ENCODE measurements around the gene HS1BP3. TPM values are rescaled to one million over a fixed set of nuclear protein-coding genes. Genes with fewer than 3 reads are reported as not detected.

Gene HS1BP3
- total and polyA plus RNA-seq, 2 of the 13 experiments (the other 11 are each of a cell fraction or from before 2014, with no cell fraction given): 15.2 to 22.0 TPM

GRCh38 chr2:20600756-20601325 lies 50.1 kb downstream of the HS1BP3 start (continued):
- TF ChIP-seq, protein P1, sequence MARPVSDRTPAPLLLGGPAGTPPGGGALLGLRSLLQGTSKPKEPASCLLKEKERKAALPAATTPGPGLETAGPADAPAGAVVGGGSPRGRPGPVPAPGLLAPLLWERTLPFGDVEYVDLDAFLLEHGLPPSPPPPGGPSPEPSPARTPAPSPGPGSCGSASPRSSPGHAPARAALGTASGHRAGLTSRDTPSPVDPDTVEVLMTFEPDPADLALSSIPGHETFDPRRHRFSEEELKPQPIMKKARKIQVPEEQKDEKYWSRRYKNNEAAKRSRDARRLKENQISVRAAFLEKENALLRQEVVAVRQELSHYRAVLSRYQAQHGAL (CRISPR knock-in tag; IDR thresholded peaks at IDR 0.05; ENCODE audit: not compliant biosample characterization): no peak
- TF ChIP-seq GATAD2A (CRISPR knock-in tag; IDR thresholded peaks at IDR 0.05) (0 out of 2 replicates have a peak, but pooled peaks have one; percentile 15), ZBTB25 (CRISPR knock-in tag; IDR thresholded peaks at IDR 0.05) (0 out of 2 replicates have a peak, but pooled peaks have one; percentile 2), RFX1 (IDR thresholded peaks at IDR 0.05) (no peak), STAG1 (CRISPR knock-in tag; IDR thresholded peaks at IDR 0.05) (peak; percentile 36; the same call in 1 of the 2 replicates)
- TF ChIP-seq, protein P2, sequence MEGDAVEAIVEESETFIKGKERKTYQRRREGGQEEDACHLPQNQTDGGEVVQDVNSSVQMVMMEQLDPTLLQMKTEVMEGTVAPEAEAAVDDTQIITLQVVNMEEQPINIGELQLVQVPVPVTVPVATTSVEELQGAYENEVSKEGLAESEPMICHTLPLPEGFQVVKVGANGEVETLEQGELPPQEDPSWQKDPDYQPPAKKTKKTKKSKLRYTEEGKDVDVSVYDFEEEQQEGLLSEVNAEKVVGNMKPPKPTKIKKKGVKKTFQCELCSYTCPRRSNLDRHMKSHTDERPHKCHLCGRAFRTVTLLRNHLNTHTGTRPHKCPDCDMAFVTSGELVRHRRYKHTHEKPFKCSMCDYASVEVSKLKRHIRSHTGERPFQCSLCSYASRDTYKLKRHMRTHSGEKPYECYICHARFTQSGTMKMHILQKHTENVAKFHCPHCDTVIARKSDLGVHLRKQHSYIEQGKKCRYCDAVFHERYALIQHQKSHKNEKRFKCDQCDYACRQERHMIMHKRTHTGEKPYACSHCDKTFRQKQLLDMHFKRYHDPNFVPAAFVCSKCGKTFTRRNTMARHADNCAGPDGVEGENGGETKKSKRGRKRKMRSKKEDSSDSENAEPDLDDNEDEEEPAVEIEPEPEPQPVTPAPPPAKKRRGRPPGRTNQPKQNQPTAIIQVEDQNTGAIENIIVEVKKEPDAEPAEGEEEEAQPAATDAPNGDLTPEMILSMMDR (CRISPR knock-in tag; IDR thresholded peaks at IDR 0.05): 0 out of 2 replicates have a peak, but pooled peaks have one; percentile 27

- peak overlapping the region; percentile 68 for H3K27ac ChIP-seq (ENCODE audit: extremely low read length, insufficient read depth, low read length)
- TF ChIP-seq EED (CRISPR knock-in tag; IDR thresholded peaks at IDR 0.05) (0 out of 2 replicates have a peak, but pooled peaks have one; percentile 41), ZNF713 (CRISPR knock-in tag; IDR thresholded peaks at IDR 0.05) (peak; percentile 65; the same call in 1 of the 2 replicates), ETV5 (CRISPR knock-in tag; IDR thresholded peaks at IDR 0.05; ENCODE audit: borderline replicate concordance) (0 out of 2 replicates have a peak, but pooled peaks have one; percentile 9), ARNT2 (CRISPR knock-in tag; IDR thresholded peaks at IDR 0.05; ENCODE audit: low read depth) (0 out of 2 replicates have a peak, but pooled peaks have one; percentile 56)
- TF ChIP-seq, protein P3, sequence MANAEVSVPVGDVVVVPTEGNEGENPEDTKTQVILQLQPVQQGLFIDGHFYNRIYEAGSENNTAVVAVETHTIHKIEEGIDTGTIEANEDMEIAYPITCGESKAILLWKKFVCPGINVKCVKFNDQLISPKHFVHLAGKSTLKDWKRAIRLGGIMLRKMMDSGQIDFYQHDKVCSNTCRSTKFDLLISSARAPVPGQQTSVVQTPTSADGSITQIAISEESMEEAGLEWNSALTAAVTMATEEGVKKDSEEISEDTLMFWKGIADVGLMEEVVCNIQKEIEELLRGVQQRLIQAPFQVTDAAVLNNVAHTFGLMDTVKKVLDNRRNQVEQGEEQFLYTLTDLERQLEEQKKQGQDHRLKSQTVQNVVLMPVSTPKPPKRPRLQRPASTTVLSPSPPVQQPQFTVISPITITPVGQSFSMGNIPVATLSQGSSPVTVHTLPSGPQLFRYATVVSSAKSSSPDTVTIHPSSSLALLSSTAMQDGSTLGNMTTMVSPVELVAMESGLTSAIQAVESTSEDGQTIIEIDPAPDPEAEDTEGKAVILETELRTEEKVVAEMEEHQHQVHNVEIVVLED (CRISPR knock-in tag; IDR thresholded peaks at IDR 0.05; ENCODE audit: borderline replicate concordance): no peak
Measured at GRCh38 chr2:20599861-20600461, 50.9 kb downstream of the HS1BP3 start.

More at GRCh38 chr2:20599861-20600461, 50.9 kb downstream of the HS1BP3 start:
- H3K79me2 ChIP-seq (ENCODE audit: insufficient read depth, low read length): peaks cover 22% of the 10 kb centered on the region
- intact Hi-C loops (cut with micrococcal nuclease; ENCODE audit: unreplicated experiment) (loop anchor here (1.0 to 10.0 kb wide), 2 partner anchors 35 to 405 kb away; no protein-coding TSS in a partner anchor), in situ Hi-C loops (cut with HindIII; ENCODE audit: extremely low pct_ligation_motif_present, low pct_unique_long_range_greater_than_20kb) (no loop called here)
- peaks cover 64% of the 10 kb centered on the region for H3K4me1 ChIP-seq (ENCODE audit: insufficient read depth, low read length)
- DNase-seq (ENCODE audit: low spot score) (no peak), FAIRE-seq (no peak), ATAC-seq (no peak)
- no peak overlapping the region for H3K4me3 ChIP-seq (replicated peaks in 1 of 3; ENCODE audit: insufficient read depth in 1 of 3, low read depth in 2 of 3, low read length in 3 of 3)
- ChIA-PET POLR2A (interaction anchor here (0.8 to 36.8 kb wide), 11 partner anchors 10 to 160 kb away, joined by 3 to 1537 read pairs (median 63); partner anchors contain the start of gene RHOB), CTCF (ENCODE audit: low intra/inter-chr PET ratio, low total read pairs) (interaction anchor here (1.1 to 2.2 kb wide), 3 partner anchors 18 to 157 kb away, joined by 6 to 18 read pairs (median 7); no protein-coding TSS in a partner anchor)
- WGBS (ENCODE audit: low lambda C conversion rate): 99% methylated on average over 9 of the region's 10 CpGs
- no peaks in the 10 kb centered on the region for H3K36me3 ChIP-seq (replicated peaks in 1 of 2; ENCODE audit: control insufficient read depth in 1 of 2, insufficient read depth in 2 of 2, low read length in 2 of 2)
- no peaks in the 10 kb centered on the region for H3K27me3 ChIP-seq (ENCODE audit: control insufficient read depth in 1 of 2, insufficient read depth in 2 of 2, low read length in 2 of 2)
- H3K9me3 ChIP-seq (ENCODE audit: low read length): no peaks in the 10 kb centered on the region
- no peak overlapping the region for H3K4me2 ChIP-seq (ENCODE audit: low read depth, low read length)
- H4K20me1 ChIP-seq (ENCODE audit: insufficient read depth, low read length): no peaks in the 10 kb centered on the region
- no TSS peak for BruUV-seq (replicated peaks)
- peak overlapping the region; percentile 51 for H3K9ac ChIP-seq (ENCODE audit: insufficient read depth, low read depth, low read length)
- no peak overlapping the region for H2AFZ ChIP-seq (ENCODE audit: low read length)

Data from HepG2 (cell line).